K562 treated with DMSO at 1 percent for 24 hours (cell line): ENCODE measurements around the gene TEX30. TPM values are rescaled to one million over a fixed set of nuclear protein-coding genes. Genes with fewer than 3 reads are reported as not detected.

Source experiments
- total RNA-seq: library from RNA; unstranded; fragments of 300-600 nt; gene quantifications from 2 replicates; pipeline ENCODE4 v1.2.3, GENCODE V29; 2022; ENCODE audit warnings: low read depth; ENCODE audit not compliant: insufficient read depth

TEX30 gene
- 9.9 and 17.0 TPM in 2 replicates for total RNA-seq

GRCh38 chr13:102773441-102774213 is at the start of gene TEX30:
TEX30 (minus strand) TSS chr13:102773786; CDS start chr13:102770026, 3,760 bp downstream.

DNA sequence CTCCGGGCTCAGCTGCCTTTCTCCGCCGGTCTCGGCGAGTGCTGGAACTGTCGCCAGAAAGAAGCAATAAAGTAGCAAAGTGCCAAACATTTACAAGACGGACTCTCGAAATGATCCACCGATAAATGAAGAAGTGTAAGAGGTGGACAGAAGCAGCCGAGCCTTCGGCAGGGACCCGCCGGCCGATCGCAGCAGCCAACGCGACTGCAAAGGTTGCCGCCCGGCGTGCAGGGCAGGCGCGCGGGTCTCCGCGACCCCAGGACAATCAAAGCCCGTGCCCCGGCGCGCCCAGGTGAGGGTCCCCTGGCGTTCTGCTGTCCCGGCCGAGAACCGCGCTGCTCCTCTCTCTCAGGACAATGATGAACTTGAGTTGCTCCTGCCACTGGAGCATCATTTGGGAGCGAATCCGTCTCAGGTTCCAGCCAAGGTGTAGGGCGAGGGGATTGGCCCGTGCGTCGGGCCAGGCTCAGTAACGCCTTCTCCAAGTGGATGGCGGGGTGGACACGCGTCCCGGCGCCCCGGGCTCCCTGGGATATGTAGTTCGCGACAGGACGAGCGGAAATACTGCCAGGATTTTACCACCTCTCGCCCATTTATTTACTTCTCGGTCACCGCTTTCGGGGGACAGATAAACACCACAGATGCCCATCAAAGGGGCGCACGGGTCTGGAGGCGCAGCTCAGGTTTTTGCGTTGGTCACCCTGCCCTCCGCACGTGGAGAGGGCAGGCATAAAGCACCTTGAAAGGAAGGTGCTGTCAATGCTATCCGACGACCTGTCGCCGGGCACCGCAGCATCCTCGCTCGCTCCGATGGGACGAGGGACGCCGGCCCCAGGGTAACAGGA is 25.2 kb upstream of the TEX30 start, which contains the start of the genes BIVM and POGLUT2:
BIVM (plus strand) TSS at position 539 of the 845 bp plus-strand sequence. CDS start 8,149 bp downstream, outside the sequence.
POGLUT2 (minus strand) TSS at position 396 of the 845 bp plus-strand sequence; CDS start at position 90, 306 bp downstream.

Other genes with a start within 250 kb of the TEX30 start
- 17.1 and 18.7 TPM in 2 replicates for gene TPP2, start 176.8 kb downstream of the TEX30 start, total RNA-seq
- not detected in 2 replicates for gene METTL21C, start 78.7 kb downstream of the TEX30 start, total RNA-seq
- gene POGLUT2, start 25.2 kb upstream of the TEX30 start, total RNA-seq, result 17.7 and 21.9 TPM in 2 replicates
- gene BIVM, start 25.3 kb upstream of the TEX30 start, total RNA-seq, result 12.2 and 15.3 TPM in 2 replicates
- 20.9 and 23.7 TPM in 2 replicates for gene ERCC5, start 72.2 kb upstream of the TEX30 start, total RNA-seq